HepG2 (cell line): ENCODE results near the gene ERCC6L2. TPM values are rescaled to one million over a fixed set of nuclear protein-coding genes. Genes with fewer than 3 reads are reported as not detected.

Source experiments
- BCLAF1 ChIP-seq: fragments of 450-650 bp; IDR thresholded peaks from 2 replicates; pipeline ENCODE4 v1.6.1; 2017; ENCODE audit warnings: mild to moderate bottlenecking
- CENPX ChIP-seq: sonication (generic); formaldehyde crosslinking; IDR thresholded peaks from 2 replicates; pipeline ENCODE4 v1.9.0; 2021; ENCODE audit warnings: mild to moderate bottlenecking, missing genetic modification reagents, moderate library complexity
- MAF1 ChIP-seq: sonication (generic); formaldehyde crosslinking; IDR thresholded peaks from 2 replicates; pipeline ENCODE4 v1.5.0; 2020; ENCODE audit warnings: missing genetic modification reagents, borderline replicate concordance
- MTF1 ChIP-seq: sonication (generic); formaldehyde crosslinking; IDR thresholded peaks from 2 replicates; pipeline ENCODE4 v1.5.0; 2020; ENCODE audit warnings: missing genetic modification reagents
- UBTF ChIP-seq: sonication (generic); formaldehyde crosslinking; IDR thresholded peaks from 2 replicates; pipeline ENCODE4 v1.4.0; 2020; ENCODE audit warnings: mild to moderate bottlenecking, missing genetic modification reagents
- ZC3H13 ChIP-seq: sonication (generic); formaldehyde crosslinking; IDR thresholded peaks from 2 replicates; pipeline ENCODE4 v1.8.1; 2023; ENCODE audit warnings: mild to moderate bottlenecking, missing genetic modification reagents, moderate library complexity
- ZNF407 ChIP-seq: sonication (generic); formaldehyde crosslinking; IDR thresholded peaks from one replicate; pipeline ENCODE4 v1.5.1; 2020; ENCODE audit warnings: mild to moderate bottlenecking, missing genetic modification reagents; ENCODE audit errors: not compliant biosample characterization
- ZNF503 ChIP-seq: sonication (generic); formaldehyde crosslinking; IDR thresholded peaks from 2 replicates; pipeline ENCODE4 v1.4.0; 2020; ENCODE audit warnings: missing genetic modification reagents
- ZNF510 ChIP-seq: sonication (generic); formaldehyde crosslinking; IDR thresholded peaks from 2 replicates; pipeline ENCODE4 v1.4.0; 2020; ENCODE audit warnings: low read depth, mild to moderate bottlenecking, missing genetic modification reagents
- ZNF576 ChIP-seq: sonication (generic); formaldehyde crosslinking; IDR thresholded peaks from 2 replicates; pipeline ENCODE4 v1.4.0; 2020; ENCODE audit warnings: mild to moderate bottlenecking, missing genetic modification reagents
- ZNF761 ChIP-seq: sonication (generic); formaldehyde crosslinking; conservative IDR thresholded peaks from 2 replicates; pipeline ENCODE4 v1.4.0; 2020; ENCODE audit warnings: mild to moderate bottlenecking, missing genetic modification reagents
- polyA plus RNA-seq, 8 experiments: library from polyadenylated mRNA; depleted of rRNA in 3 of 8; stranded (reverse) in 7 of 8; unstranded in 1 of 8; fragments of >200 nt; fragmentation: Illumina TruSeq in 4 of 8; extraction: Trizol in 4 of 8; gene quantifications; 2 replicates each; pipeline versions ENCODE4 v1.2.1 to v1.2.3, GENCODE V29; 2011 to 2016; ENCODE audit warnings: low read depth in 4 of 8, missing spikeins in 1 of 8, mixed read lengths in 1 of 8; ENCODE audit not compliant: insufficient read depth in 1 of 8
- total RNA-seq, 5 experiments: library from RNA; depleted of rRNA; stranded (reverse); fragments of >200 nt; fragmentation: Illumina TruSeq; extraction: Trizol; gene quantifications; 2 replicates each; pipeline ENCODE4 v1.2.3, GENCODE V29; 2016; ENCODE audit warnings: low read depth in 1 of 5

The ERCC6L2 gene
- total and polyA plus RNA-seq, 2 of the 13 experiments (the other 11 are each of a cell fraction or from before 2014, with no cell fraction given), result 13.4 to 45.9 TPM

GRCh38 chr9:95875305-95876137 is at the start of gene ERCC6L2 (continued):
- TF ChIP-seq ZNF407 (CRISPR knock-in tag) (peak; percentile 93), ZC3H13 (CRISPR knock-in tag) (no peak; the same call in 1 of the 2 replicates), ZNF761 (CRISPR knock-in tag) (peak; percentile 61; the same call in 1 of the 2 replicates), CENPX (CRISPR knock-in tag) (no peak), MTF1 (CRISPR knock-in tag) (0 out of 2 replicates have a peak, but pooled peaks have one; percentile 5), UBTF (CRISPR knock-in tag) (peak; percentile 100), ZNF503 (peak; percentile 33; the same call in 1 of the 2 replicates), ZNF576 (CRISPR knock-in tag) (peak; percentile 74; the same call in 1 of the 2 replicates), ZNF510 (CRISPR knock-in tag) (peak; percentile 63; the same call in 1 of the 2 replicates), MAF1 (CRISPR knock-in tag) (peak; percentile 89; the same call in 1 of the 2 replicates), BCLAF1 (no peak)
